Pancreas (tissue), 10 donors: ENCODE results near the gene NEURL3. TPM values are rescaled to one million over a fixed set of nuclear protein-coding genes. Genes with fewer than 3 reads are reported as not detected.
A peak's percentile ranks its signal among the peaks of the same experiment; 100 is the strongest.
"Not testable (repeated sequence)": the region's sequence is repeated elsewhere in the genome, so short reads cannot be mapped to it uniquely, and the experiment has no call there.

Source experiments
- ATAC-seq, 4 donors: fragments of 200-7000 bp; cut with Tn5 transposase; one replicate each; pipeline versions ENCODE4 v1.8.0 to v1.9.1; 2020; ENCODE audit warnings: mild to moderate bottlenecking in 4 of 4, moderate library complexity in 4 of 4
- DNase-seq, 6 donors: peaks; one replicate each; pipeline ENCODE4 v3.0.0-alpha.2; 2020
- FAIRE-seq: peaks from 2 replicates; lab custom pipeline; 2012; peaks lifted over from hg19 to GRCh38; lab: Jason Lieb, UNC
- H3K27ac ChIP-seq, 4 donors: fragments of 200-600 bp; sonication (generic); 1 replicate in 3 of 4; 2 replicates in 1 of 4; pipeline versions ENCODE4 v1.5.0 to v1.8.0; 2020
- H3K27me3 ChIP-seq, 4 donors: fragments of 200-600 bp; one replicate each; pipeline ENCODE4 v1.8.0; 2021
- H3K36me3 ChIP-seq, 3 donors: fragments of 200-600 bp; sonication (generic) in 1 of 3; one replicate each; pipeline versions ENCODE4 v1.5.0 to v1.8.0; 2020 to 2021
- H3K4me1 ChIP-seq, 3 donors: fragments of 200-600 bp; one replicate each; pipeline ENCODE4 v1.8.0; 2021
- H3K4me3 ChIP-seq, 4 donors: fragments of 200-600 bp; sonication (generic) in 2 of 4; one replicate each; pipeline versions ENCODE4 v1.5.0 to v1.8.0; 2020 to 2021
- H3K9me3 ChIP-seq, 4 donors: fragments of 200-600 bp; one replicate each; pipeline ENCODE4 v1.8.0; 2021
- WGBS, 2 donors: extraction: QIAGEN DNeasy Blood & Tissue Kit; methylation state at CpG; one replicate each; pipeline ENCODE4 v1.1.7; 2013; 5-methylcytosine and 5-hydroxymethylcytosine counted together
- intact Hi-C, 3 donors: fragments of 100-400 bp; cut with DNase I; formaldehyde crosslinking; loops; one replicate each; pipeline versions ENCODE4 v1.11.1 to v1.14.2; 2022
- polyA plus RNA-seq, 2 donors: library from polyadenylated mRNA; stranded (reverse); fragments of 200-250 nt; gene quantifications; one replicate each; pipeline ENCODE4 v1.2.3, GENCODE V29; 2013
- total RNA-seq, 6 donors: library from RNA; stranded (reverse); fragmentation: NEBNext Ultra II Directional in 4 of 6; extraction: Animal tissue kit (Norgen Biotek cat#: 25700) in 4 of 6; gene quantifications; one replicate each; pipeline versions ENCODE4 v1.2.1 to v1.2.4, GENCODE V29; 2021 to 2023
- TF ChIP-seq, protein P1 (sequence below), 4 donors: fragments of 200-600 bp; sonication (generic) in 3 of 4; IDR thresholded peaks; one replicate each; pipeline versions ENCODE4 v1.5.0 to v1.8.0; 2021; ENCODE audit warnings: antibody characterized with exemption in 4 of 4
- donor health status: healthy with polysubstance abuse.
- donor health status: DM: no; HTN: no; CAD: no; lungs with moderate emphysema.
- donor health status: DM: no; HTN: no; CAD: no.
- donor health status: control.
- donor health status: control.
- donor health status: Bipolar disorder and iron deficiency.
- donor health status: DM: yes; HTN: yes; CAD: no.
- donor health status: DM: no; HTN: no; CAD: no.
- donor health status: DM: no; HTN: no; CAD: no.
- donor health status: DM: yes; HTN: yes; CAD: no.

NEURL3 gene
- total and polyA plus RNA-seq, 8 donors: 8.6 to 73.5 (median 18.6) TPM

DNA sequence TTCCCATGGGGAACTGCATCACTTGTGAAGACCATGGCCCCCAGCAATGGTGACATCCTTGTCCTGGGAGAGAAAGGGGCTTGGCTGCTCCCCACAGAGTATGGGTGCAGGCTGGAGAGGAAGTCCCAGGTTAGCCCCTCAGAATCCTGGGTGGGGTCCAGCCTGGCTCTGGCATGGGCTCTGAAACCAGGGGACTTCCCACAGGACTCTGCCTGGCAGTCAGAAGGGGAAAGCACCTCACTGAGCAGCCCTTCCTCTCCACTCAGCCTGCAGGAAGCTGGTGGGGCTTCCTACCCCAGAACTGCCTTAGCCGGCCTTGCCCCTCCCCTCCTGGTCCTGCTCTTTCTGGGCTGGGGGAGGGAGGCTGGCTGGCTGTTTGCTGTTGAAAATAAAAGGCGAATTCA, 3.7 kb downstream of the NEURL3 start:
- Histone ChIP-seq H3K27me3 (no peaks in the 10 kb centered on the region), H3K27ac (peak overlapping the region; percentile 37 to 80 (median 58)), H3K36me3 (no peaks in the 10 kb centered on the region), H3K4me1 (peaks cover 0 to 34% (median 0%) of the 10 kb centered on the region in 3 donors), H3K4me3 (peak overlapping the region in 2 of 4 donors; percentile 27 to 38), H3K9me3 (no peaks in the 10 kb centered on the region)
- FAIRE-seq (no peak), ATAC-seq (peak in 1 of 4 donors; percentile 19), DNase-seq (no peak)
- intact Hi-C loops: no loop called here
- WGBS, 2 donors: 47 to 63% methylated on average over 2 of the region's 2 CpGs
- TF ChIP-seq, protein P1, sequence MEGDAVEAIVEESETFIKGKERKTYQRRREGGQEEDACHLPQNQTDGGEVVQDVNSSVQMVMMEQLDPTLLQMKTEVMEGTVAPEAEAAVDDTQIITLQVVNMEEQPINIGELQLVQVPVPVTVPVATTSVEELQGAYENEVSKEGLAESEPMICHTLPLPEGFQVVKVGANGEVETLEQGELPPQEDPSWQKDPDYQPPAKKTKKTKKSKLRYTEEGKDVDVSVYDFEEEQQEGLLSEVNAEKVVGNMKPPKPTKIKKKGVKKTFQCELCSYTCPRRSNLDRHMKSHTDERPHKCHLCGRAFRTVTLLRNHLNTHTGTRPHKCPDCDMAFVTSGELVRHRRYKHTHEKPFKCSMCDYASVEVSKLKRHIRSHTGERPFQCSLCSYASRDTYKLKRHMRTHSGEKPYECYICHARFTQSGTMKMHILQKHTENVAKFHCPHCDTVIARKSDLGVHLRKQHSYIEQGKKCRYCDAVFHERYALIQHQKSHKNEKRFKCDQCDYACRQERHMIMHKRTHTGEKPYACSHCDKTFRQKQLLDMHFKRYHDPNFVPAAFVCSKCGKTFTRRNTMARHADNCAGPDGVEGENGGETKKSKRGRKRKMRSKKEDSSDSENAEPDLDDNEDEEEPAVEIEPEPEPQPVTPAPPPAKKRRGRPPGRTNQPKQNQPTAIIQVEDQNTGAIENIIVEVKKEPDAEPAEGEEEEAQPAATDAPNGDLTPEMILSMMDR (IDR thresholded peaks at IDR 0.05): no peak

DNA sequence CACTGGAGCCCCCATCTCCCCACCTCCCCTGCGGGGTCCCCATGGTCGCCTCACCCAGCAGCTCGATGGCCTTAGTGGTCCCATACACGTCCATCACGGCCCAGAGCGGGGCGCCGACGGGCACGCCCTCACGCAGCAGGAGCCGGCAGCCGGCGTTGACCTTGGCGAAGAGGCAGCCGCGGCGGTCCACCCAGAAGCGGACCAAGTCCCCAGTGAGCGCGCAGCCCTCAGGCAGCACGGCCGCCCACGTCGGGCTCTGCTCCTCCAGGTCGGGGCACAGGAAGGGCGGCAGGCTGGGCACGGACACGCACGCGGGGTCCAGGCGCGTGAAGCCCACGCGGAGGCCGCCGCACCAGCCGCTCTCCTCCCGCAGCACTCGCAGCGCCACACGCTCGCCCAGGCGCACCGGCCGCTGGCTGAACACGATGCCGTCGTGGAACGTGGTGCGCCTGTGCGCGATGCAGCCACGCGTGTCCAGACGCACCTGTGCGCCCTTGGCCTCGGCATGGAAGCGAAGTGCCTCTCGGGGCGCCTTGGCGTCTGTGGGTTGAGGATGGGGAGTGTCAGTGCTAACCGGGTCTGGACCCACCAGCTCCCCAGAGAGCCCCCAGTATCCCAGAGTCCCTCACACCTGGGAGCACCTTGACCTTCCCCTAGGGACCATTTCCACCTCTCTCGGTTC, 4.6 kb downstream of the NEURL3 start:
- no peak for FAIRE-seq
- H3K27me3 ChIP-seq: no peaks in the 10 kb centered on the region

DNA sequence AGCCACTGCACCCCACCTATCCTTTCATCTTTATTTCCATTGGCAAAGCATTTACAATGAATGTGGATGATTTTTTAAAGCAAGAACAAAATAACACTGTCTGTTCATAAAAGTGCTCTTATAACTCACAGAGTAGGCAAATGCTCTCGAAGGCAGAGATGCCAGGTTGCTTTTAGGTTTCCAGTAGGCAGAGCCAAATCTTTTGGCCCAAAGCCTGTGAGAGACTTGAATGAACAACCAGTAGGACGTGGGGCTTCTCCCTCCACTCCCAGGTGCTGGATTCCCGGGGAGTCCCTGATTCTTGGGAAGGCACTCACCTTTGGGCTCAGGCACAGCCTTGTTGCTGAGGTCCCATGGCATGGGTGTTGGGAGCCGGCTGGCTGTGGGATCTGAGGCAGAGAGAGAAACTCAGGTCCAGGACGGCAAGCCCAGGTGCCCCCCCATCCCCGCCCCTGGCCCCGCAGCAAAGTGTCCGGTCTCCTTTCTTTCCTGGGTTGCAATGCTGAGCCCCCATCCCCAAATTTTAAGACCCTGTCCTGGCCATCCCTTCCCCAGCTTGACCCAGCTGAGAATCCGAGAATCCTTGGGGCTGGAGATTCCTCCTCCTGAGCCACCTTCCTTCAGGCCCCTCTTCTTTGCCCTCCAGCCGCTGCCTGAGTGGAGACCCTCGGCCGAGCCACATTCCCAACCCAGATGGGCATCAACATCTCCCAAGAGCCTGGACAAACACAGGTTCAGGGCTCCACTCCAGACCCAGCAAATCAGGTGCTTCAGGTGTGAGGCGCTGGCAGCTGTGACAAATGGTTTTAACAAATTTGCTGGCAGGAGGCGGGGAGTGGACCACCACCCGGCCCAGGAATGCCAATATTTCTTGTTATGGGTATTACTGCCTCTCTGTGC, 5.8 kb downstream of the NEURL3 start:
- no peak overlapping the region for H3K27ac ChIP-seq
- no peak for ATAC-seq
- intact Hi-C loops: no loop called here
- no peak for DNase-seq
- TF ChIP-seq, protein P1 (IDR thresholded peaks at IDR 0.05): no peak
- 70 to 71% methylated on average over 15 of the region's 15 CpGs for WGBS, 2 donors
- peaks cover 0 to 23% (median 0%) of the 10 kb centered on the region in 3 donors for H3K4me1 ChIP-seq
- no peak for FAIRE-seq
- no peak overlapping the region for H3K4me3 ChIP-seq
- no peaks in the 10 kb centered on the region for H3K27me3 ChIP-seq
- no peaks in the 10 kb centered on the region for H3K9me3 ChIP-seq
- no peaks in the 10 kb centered on the region for H3K36me3 ChIP-seq

More for the DNA sequence above, 4.6 kb downstream of the NEURL3 start:
- H3K4me3 ChIP-seq: peak overlapping the region in 2 of 4 donors; percentile 4 to 20
- H3K4me1 ChIP-seq: peaks cover 0 to 25% (median 0%) of the 10 kb centered on the region in 3 donors
- no peaks in the 10 kb centered on the region for H3K9me3 ChIP-seq
- DNase-seq: peak in 1 of 6 donors; percentile 70
- intact Hi-C loops: no loop called here
- no peaks in the 10 kb centered on the region for H3K36me3 ChIP-seq
- ATAC-seq: no peak
- TF ChIP-seq, protein P1 (IDR thresholded peaks at IDR 0.05): no peak
- WGBS, 2 donors: 52 to 56% methylated on average over 58 to 64 of the region's 64 CpGs
- H3K27ac ChIP-seq: peak overlapping the region in 1 of 4 donors; percentile 80

DNA sequence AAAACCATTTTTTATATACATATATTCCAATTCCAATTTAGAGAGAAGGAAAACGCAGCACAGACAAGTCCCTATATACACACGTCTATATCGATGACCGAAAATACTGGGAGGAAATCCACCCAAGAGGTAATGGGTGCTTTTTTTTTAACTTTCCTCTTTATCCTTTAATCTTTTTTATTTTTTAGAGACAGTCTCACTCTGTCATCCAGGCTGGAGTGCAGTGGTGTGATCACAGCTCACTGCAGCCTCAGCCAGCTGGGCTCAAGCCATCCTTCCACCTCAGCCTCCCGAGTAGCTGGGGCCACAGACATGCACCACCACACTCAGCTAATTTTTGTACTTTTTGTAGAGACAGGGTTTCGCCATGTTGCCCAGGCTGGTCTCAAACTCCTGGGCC, 6.5 kb downstream of the NEURL3 start:
- not testable (repeated sequence) for FAIRE-seq, H3K27me3 ChIP-seq
- WGBS, 2 donors: 90 to 95% methylated on average over 6 of the region's 6 CpGs

DNA sequence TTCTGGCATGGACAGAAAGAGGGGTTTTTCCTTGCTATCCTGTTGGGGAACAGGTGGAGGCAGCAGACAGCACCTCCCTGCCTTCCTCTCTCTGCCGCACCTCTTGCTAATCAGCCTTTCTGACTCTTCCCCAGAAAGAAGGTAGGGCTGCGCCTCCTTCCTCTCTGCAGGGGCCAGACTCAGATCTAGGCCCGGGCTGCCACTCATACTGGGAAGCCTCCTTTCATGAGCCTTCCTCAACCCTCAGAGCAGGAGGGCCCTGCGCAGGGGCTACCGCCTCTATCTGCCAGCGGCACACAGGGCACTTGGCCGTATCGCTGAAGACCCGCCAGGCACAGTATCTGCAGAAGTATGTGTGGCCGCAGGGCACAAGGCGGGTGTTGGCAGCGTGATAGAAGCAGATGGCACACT, 7.1 kb downstream of the NEURL3 start:
- H3K4me1 ChIP-seq: peaks cover 0 to 16% (median 0%) of the 10 kb centered on the region in 3 donors
- WGBS, 2 donors: 85 to 89% methylated on average over 11 to 12 of the region's 12 CpGs
- no peaks in the 10 kb centered on the region for H3K9me3 ChIP-seq
- H3K27ac ChIP-seq: no peak overlapping the region
- ATAC-seq (no peak), FAIRE-seq (no peak), DNase-seq (no peak)
- intact Hi-C loops: no loop called here
- no peaks in the 10 kb centered on the region for H3K27me3 ChIP-seq
- TF ChIP-seq, protein P1 (IDR thresholded peaks at IDR 0.05): no peak
- H3K4me3 ChIP-seq: no peak overlapping the region
- no peaks in the 10 kb centered on the region for H3K36me3 ChIP-seq

More for the DNA sequence above, 6.5 kb downstream of the NEURL3 start:
- DNase-seq, H3K9me3 ChIP-seq, H3K36me3 ChIP-seq, ATAC-seq, H3K4me3 ChIP-seq, H3K27ac ChIP-seq, intact Hi-C loops: not testable (repeated sequence)
- peaks cover 0 to 22% (median 0%) of the 10 kb centered on the region in 3 donors for H3K4me1 ChIP-seq
